Adrenal gland (tissue), 5 donors: ENCODE results near the gene SKIC3.

ENCODE experiments used
- CTCF ChIP-seq, 6 experiments: fragments of 450-650 bp in 4 of 6; fragments of 200-600 bp in 2 of 6; sonication (generic) in 1 of 6; IDR thresholded peaks; 1 replicate in 5 of 6; 2 replicates in 1 of 6; pipeline versions ENCODE4 v1.5.1 to v1.8.0; 2016 to 2021; ENCODE audit warnings: antibody characterized with exemption in 6 of 6, mild to moderate bottlenecking in 2 of 6, moderate library complexity in 1 of 6
- POLR2A ChIP-seq, 2 donors: fragments of 450-650 bp; IDR thresholded peaks; one replicate each; pipeline ENCODE4 v1.6.1; 2017; ENCODE audit warnings: antibody characterized with exemption in 2 of 2, mild to moderate bottlenecking in 2 of 2, moderate library complexity in 1 of 2
- donor health status: DM: no; HTN: no; CAD: no.

- TF ChIP-seq CTCF (IDR thresholded peaks at IDR 0.05), result no peak
- TF ChIP-seq POLR2A (IDR thresholded peaks at IDR 0.05), result no peak
These were observed 8.6 kb upstream of the SKIC3 start for GRCh38 chr5:95563367-95563766.
